Measurements from ENCODE around the gene PRRT3. TPM values are rescaled to one million over a fixed set of nuclear protein-coding genes. Genes with fewer than 3 reads are reported as not detected.

Gene PRRT3
- total and polyA plus RNA-seq, 2 of the 8 experiments (the other 6 are each of a cell fraction or from before 2014, with no cell fraction given): 9.0 to 9.2 TPM

DNA sequence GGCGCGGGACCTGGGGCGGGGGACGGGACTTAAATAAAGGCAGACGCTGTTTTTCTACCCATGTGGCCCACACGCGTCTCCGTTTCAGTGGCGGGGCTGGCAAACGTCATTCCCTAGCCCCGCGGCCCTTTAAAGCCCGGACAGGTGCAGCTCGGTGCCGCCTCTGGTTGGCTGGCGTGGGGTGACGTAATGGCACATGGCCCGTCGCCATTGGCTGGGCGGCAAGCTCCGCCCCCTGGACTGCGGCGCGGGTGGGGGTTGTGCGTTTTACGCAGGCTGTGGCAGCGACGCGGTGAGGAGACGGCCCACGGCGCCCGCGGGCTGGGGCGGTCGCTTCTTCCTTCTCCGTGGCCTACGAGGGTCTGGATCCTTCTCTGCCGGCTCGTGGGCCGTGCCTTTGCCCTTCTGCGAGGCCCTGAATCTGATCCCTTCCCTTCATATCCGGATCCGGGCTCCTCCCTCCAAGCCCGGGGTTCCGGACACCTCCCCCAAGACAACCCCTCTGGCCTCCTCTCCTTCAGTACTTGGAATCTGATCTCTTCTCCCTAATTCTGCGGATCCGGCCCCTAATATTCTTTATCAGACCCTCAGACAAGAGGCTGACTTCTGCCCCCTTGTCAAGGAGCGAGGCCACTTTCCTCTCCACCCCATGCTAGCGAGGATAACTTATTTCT is 18.5 kb downstream of the PRRT3 start, which contains the start of gene CRELD1 (continued):
- TF ChIP-seq RFX5 (IDR thresholded peaks at IDR 0.05; ENCODE audit: borderline replicate concordance, low read depth, low read length) (no peak), EZH2 (IDR thresholded peaks at IDR 0.05; ENCODE audit: low read depth, low read length, severe bottlenecking) (no peak), SIRT6 (IDR thresholded peaks at IDR 0.05; ENCODE audit: low read length) (no peak), USF2 (IDR thresholded peaks at IDR 0.05; ENCODE audit: low read length) (peak; percentile 37; the same call in 1 of the 2 replicates), MAFK (IDR thresholded peaks at IDR 0.05; ENCODE audit: low read depth, low read length) (no peak), TCF12 (IDR thresholded peaks at IDR 0.05; ENCODE audit: low read depth, low read length) (no peak), PHF8 (conservative IDR thresholded peaks at IDR 0.05; ENCODE audit: low read depth, low read length) (peak; percentile 62), NRF1 (IDR thresholded peaks at IDR 0.05; ENCODE audit: low read depth, low read length) (no peak), CEBPB (IDR thresholded peaks at IDR 0.05; ENCODE audit: low read depth, low read length) (no peak), SP4 (IDR thresholded peaks at IDR 0.05; ENCODE audit: low read length) (no peak), SP1 (IDR thresholded peaks at IDR 0.05; ENCODE audit: low read depth, low read length) (peak; percentile 80; the same call in 1 of the 2 replicates), CREB1 (IDR thresholded peaks at IDR 0.05) (peak; percentile 87), FOSL1 (IDR thresholded peaks at IDR 0.05; ENCODE audit: insufficient read depth, low read depth, low read length) (no peak), GABPA (IDR thresholded peaks at IDR 0.05; ENCODE audit: borderline replicate concordance, insufficient read depth, low read length) (no peak), RAD21 (IDR thresholded peaks at IDR 0.05 in 1 of 2, conservative IDR thresholded peaks at IDR 0.05 in 1 of 2; ENCODE audit: low read depth in 2 of 2, low read length in 2 of 2) (no peak), E2F6 (IDR thresholded peaks at IDR 0.05) (peak; percentile 84), GTF2F1 (IDR thresholded peaks at IDR 0.05; ENCODE audit: borderline replicate concordance, low read depth, low read length) (no peak), KDM4A (IDR thresholded peaks at IDR 0.05; ENCODE audit: low read depth, low read length, severe bottlenecking) (peak; percentile 76), POLR2AphosphoS5 (IDR thresholded peaks at IDR 0.05; ENCODE audit: low read depth, low read length) (peak; percentile 47), EGR1 (IDR thresholded peaks at IDR 0.05; ENCODE audit: borderline replicate concordance, low read depth, low read length) (no peak), ZNF274 (IDR thresholded peaks at IDR 0.05; ENCODE audit: borderline replicate concordance, extremely low read depth, low read length) (no peak)
- TF ChIP-seq, protein P1, sequence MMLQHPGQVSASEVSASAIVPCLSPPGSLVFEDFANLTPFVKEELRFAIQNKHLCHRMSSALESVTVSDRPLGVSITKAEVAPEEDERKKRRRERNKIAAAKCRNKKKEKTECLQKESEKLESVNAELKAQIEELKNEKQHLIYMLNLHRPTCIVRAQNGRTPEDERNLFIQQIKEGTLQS (IDR thresholded peaks at IDR 0.05; ENCODE audit: insufficient read depth, low read depth, low read length): no peak

All from H1 (cell line).